ENCODE data around the gene MOXD1.

The MOXD1 gene

GRCh38 chr6:132412656-132413498 is 11.6 kb upstream of the MOXD1 start:
- H3K9ac ChIP-seq (ENCODE audit: low read length), result no peak overlapping the region
- no peaks in the 10 kb centered on the region for H3K27me3 ChIP-seq (ENCODE audit: control insufficient read depth, insufficient read depth, low read length)
- no peaks in the 10 kb centered on the region for H3K36me3 ChIP-seq (ENCODE audit: control insufficient read depth, insufficient read depth, low read length)
- H3K27ac ChIP-seq (ENCODE audit: low read depth, low read length), result no peak overlapping the region
- no peak overlapping the region for H3K4me3 ChIP-seq (ENCODE audit: low read length)
- H3K4me1 ChIP-seq (ENCODE audit: control insufficient read depth, insufficient read depth, low read length), result no peaks in the 10 kb centered on the region

- Histone ChIP-seq H3K4me3 (ENCODE audit: low read length) (no peak overlapping the region), H3K27me3 (ENCODE audit: control insufficient read depth, insufficient read depth, low read length) (no peaks in the 10 kb centered on the region), H3K27ac (ENCODE audit: low read depth, low read length) (no peak overlapping the region), H3K9ac (ENCODE audit: low read length) (no peak overlapping the region), H3K4me1 (ENCODE audit: control insufficient read depth, insufficient read depth, low read length) (no peaks in the 10 kb centered on the region), H3K36me3 (ENCODE audit: control insufficient read depth, insufficient read depth, low read length) (no peaks in the 10 kb centered on the region)
Measured at GRCh38 chr6:132411296-132411695, 10.0 kb upstream of the MOXD1 start.

GRCh38 chr6:132410830-132411229 is 9.6 kb upstream of the MOXD1 start:
- Histone ChIP-seq H3K4me1 (ENCODE audit: control insufficient read depth, insufficient read depth, low read length) (no peaks in the 10 kb centered on the region), H3K36me3 (ENCODE audit: control insufficient read depth, insufficient read depth, low read length) (no peaks in the 10 kb centered on the region), H3K27ac (ENCODE audit: low read depth, low read length) (no peak overlapping the region), H3K9ac (ENCODE audit: low read length) (no peak overlapping the region), H3K4me3 (ENCODE audit: low read length) (no peak overlapping the region), H3K27me3 (ENCODE audit: control insufficient read depth, insufficient read depth, low read length) (no peaks in the 10 kb centered on the region)

GRCh38 chr6:132405143-132405915 is 4.1 kb upstream of the MOXD1 start:
- Histone ChIP-seq H3K4me3 (ENCODE audit: low read length) (no peak overlapping the region), H3K36me3 (ENCODE audit: control insufficient read depth, insufficient read depth, low read length) (no peaks in the 10 kb centered on the region), H3K27ac (ENCODE audit: low read depth, low read length) (no peak overlapping the region), H3K4me1 (ENCODE audit: control insufficient read depth, insufficient read depth, low read length) (no peaks in the 10 kb centered on the region), H3K27me3 (ENCODE audit: control insufficient read depth, insufficient read depth, low read length) (peaks cover 8% of the 10 kb centered on the region), H3K9ac (ENCODE audit: low read length) (no peak overlapping the region)

- H3K27me3 ChIP-seq (ENCODE audit: control insufficient read depth, insufficient read depth, low read length), result peaks cover 8% of the 10 kb centered on the region
- no peak overlapping the region for H3K4me3 ChIP-seq (ENCODE audit: low read length)
- H3K27ac ChIP-seq (ENCODE audit: low read depth, low read length), result no peak overlapping the region
Measured at GRCh38 chr6:132404736-132405135, 3.5 kb upstream of the MOXD1 start.

GRCh38 chr6:132404330-132404729 is 3.1 kb upstream of the MOXD1 start:
- Histone ChIP-seq H3K4me3 (ENCODE audit: low read length) (no peak overlapping the region), H3K36me3 (ENCODE audit: control insufficient read depth, insufficient read depth, low read length) (no peaks in the 10 kb centered on the region), H3K27ac (ENCODE audit: low read depth, low read length) (no peak overlapping the region), H3K27me3 (ENCODE audit: control insufficient read depth, insufficient read depth, low read length) (peaks cover 8% of the 10 kb centered on the region), H3K4me1 (ENCODE audit: control insufficient read depth, insufficient read depth, low read length) (no peaks in the 10 kb centered on the region), H3K9ac (ENCODE audit: low read length) (no peak overlapping the region)

More at GRCh38 chr6:132404736-132405135, 3.5 kb upstream of the MOXD1 start:
- H3K4me1 ChIP-seq (ENCODE audit: control insufficient read depth, insufficient read depth, low read length), result no peaks in the 10 kb centered on the region
- H3K9ac ChIP-seq (ENCODE audit: low read length), result no peak overlapping the region
- H3K36me3 ChIP-seq (ENCODE audit: control insufficient read depth, insufficient read depth, low read length), result no peaks in the 10 kb centered on the region

GRCh38 chr6:132401618-132402285 is 477 bp upstream of the MOXD1 start:
- Histone ChIP-seq H3K27me3 (ENCODE audit: control insufficient read depth, insufficient read depth, low read length) (peaks cover 8% of the 10 kb centered on the region), H3K36me3 (ENCODE audit: control insufficient read depth, insufficient read depth, low read length) (no peaks in the 10 kb centered on the region), H3K9ac (ENCODE audit: low read length) (no peak overlapping the region), H3K27ac (ENCODE audit: low read depth, low read length) (no peak overlapping the region), H3K4me3 (ENCODE audit: low read length) (peak overlapping the region; percentile 80), H3K4me1 (ENCODE audit: control insufficient read depth, insufficient read depth, low read length) (no peaks in the 10 kb centered on the region)

GRCh38 chr6:132400555-132400882 is 756 bp downstream of the MOXD1 start:
- Histone ChIP-seq H3K27me3 (ENCODE audit: control insufficient read depth, insufficient read depth, low read length) (peaks cover 8% of the 10 kb centered on the region), H3K4me1 (ENCODE audit: control insufficient read depth, insufficient read depth, low read length) (no peaks in the 10 kb centered on the region), H3K27ac (ENCODE audit: low read depth, low read length) (no peak overlapping the region), H3K36me3 (ENCODE audit: control insufficient read depth, insufficient read depth, low read length) (no peaks in the 10 kb centered on the region), H3K9ac (ENCODE audit: low read length) (no peak overlapping the region), H3K4me3 (ENCODE audit: low read length) (peak overlapping the region; percentile 80)

- peaks cover 8% of the 10 kb centered on the region for H3K27me3 ChIP-seq (ENCODE audit: control insufficient read depth, insufficient read depth, low read length)
Measured at GRCh38 chr6:132399376-132400074, 1.8 kb downstream of the MOXD1 start.

GRCh38 chr6:132395015-132395597 is 6.2 kb downstream of the MOXD1 start:
- Histone ChIP-seq H3K4me1 (ENCODE audit: control insufficient read depth, insufficient read depth, low read length) (no peaks in the 10 kb centered on the region), H3K9ac (ENCODE audit: low read length) (no peak overlapping the region), H3K27me3 (ENCODE audit: control insufficient read depth, insufficient read depth, low read length) (no peaks in the 10 kb centered on the region)

More at GRCh38 chr6:132399376-132400074, 1.8 kb downstream of the MOXD1 start:
- Histone ChIP-seq H3K36me3 (ENCODE audit: control insufficient read depth, insufficient read depth, low read length) (no peaks in the 10 kb centered on the region), H3K9ac (ENCODE audit: low read length) (no peak overlapping the region), H3K4me1 (ENCODE audit: control insufficient read depth, insufficient read depth, low read length) (no peaks in the 10 kb centered on the region), H3K4me3 (ENCODE audit: low read length) (no peak overlapping the region), H3K27ac (ENCODE audit: low read depth, low read length) (no peak overlapping the region)

GRCh38 chr6:132392792-132393191 is 8.5 kb downstream of the MOXD1 start:
- H3K4me1 ChIP-seq (ENCODE audit: control insufficient read depth, insufficient read depth, low read length), result no peaks in the 10 kb centered on the region
- H3K9ac ChIP-seq (ENCODE audit: low read length), result no peak overlapping the region
- no peak overlapping the region for H3K27ac ChIP-seq (ENCODE audit: low read depth, low read length)
- no peak overlapping the region for H3K4me3 ChIP-seq (ENCODE audit: low read length)
- no peaks in the 10 kb centered on the region for H3K36me3 ChIP-seq (ENCODE audit: control insufficient read depth, insufficient read depth, low read length)
- H3K27me3 ChIP-seq (ENCODE audit: control insufficient read depth, insufficient read depth, low read length), result no peaks in the 10 kb centered on the region

More at GRCh38 chr6:132395015-132395597, 6.2 kb downstream of the MOXD1 start:
- H3K27ac ChIP-seq (ENCODE audit: low read depth, low read length), result no peak overlapping the region
- no peaks in the 10 kb centered on the region for H3K36me3 ChIP-seq (ENCODE audit: control insufficient read depth, insufficient read depth, low read length)
- no peak overlapping the region for H3K4me3 ChIP-seq (ENCODE audit: low read length)

- Histone ChIP-seq H3K4me3 (ENCODE audit: low read length) (no peak overlapping the region), H3K27me3 (ENCODE audit: control insufficient read depth, insufficient read depth, low read length) (no peaks in the 10 kb centered on the region), H3K4me1 (ENCODE audit: control insufficient read depth, insufficient read depth, low read length) (no peaks in the 10 kb centered on the region), H3K36me3 (ENCODE audit: control insufficient read depth, insufficient read depth, low read length) (no peaks in the 10 kb centered on the region), H3K27ac (ENCODE audit: low read depth, low read length) (peak overlapping the region; percentile 10), H3K9ac (ENCODE audit: low read length) (no peak overlapping the region)
Measured at GRCh38 chr6:132392270-132392646, 9.0 kb downstream of the MOXD1 start.

Data from rectal smooth muscle tissue (tissue), 1 donor.